Upper lobe of right lung (tissue), 1 donor: ENCODE results near the gene ZBTB7C. TPM values are rescaled to one million over a fixed set of nuclear protein-coding genes. Genes with fewer than 3 reads are reported as not detected.

ENCODE experiments used
- ATAC-seq: fragments of 200-7000 bp; cut with Tn5 transposase; one replicate; pipeline ENCODE4 v1.9.1; 2020; ENCODE audit warnings: mild to moderate bottlenecking, moderate library complexity
- DNase-seq: peaks from one replicate; pipeline ENCODE4 v3.0.0-alpha.2; 2020
- H3K27ac ChIP-seq: fragments of 200-600 bp; one replicate; pipeline ENCODE4 v1.8.0; 2022
- H3K27me3 ChIP-seq: fragments of 200-600 bp; one replicate; pipeline ENCODE4 v1.8.0; 2022; ENCODE audit warnings: mild to moderate bottlenecking
- H3K36me3 ChIP-seq: fragments of 200-600 bp; one replicate; pipeline ENCODE4 v1.8.0; 2022
- H3K4me1 ChIP-seq: fragments of 200-600 bp; one replicate; pipeline ENCODE4 v1.8.0; 2022
- H3K4me3 ChIP-seq: fragments of 200-600 bp; one replicate; pipeline ENCODE4 v1.8.0; 2022; ENCODE audit warnings: mild to moderate bottlenecking
- H3K9me3 ChIP-seq: fragments of 200-600 bp; one replicate; pipeline ENCODE4 v1.8.0; 2022
- intact Hi-C: fragments of 100-400 bp; cut with DNase I; formaldehyde crosslinking; loops from one replicate; pipeline ENCODE4 v1.11.0; 2022
- total RNA-seq: library from RNA; stranded (reverse); fragmentation: NEBNext Ultra II Directional; extraction: Animal tissue kit (Norgen Biotek cat#: 25700); gene quantifications from one replicate; pipeline ENCODE4 v1.2.1, GENCODE V29; 2021
- TF ChIP-seq, protein P1 (sequence below): fragments of 200-600 bp; IDR thresholded peaks from one replicate; pipeline ENCODE4 v1.8.0; 2022; ENCODE audit warnings: antibody characterized with exemption
- donor health status: DM: no; HTN: yes; CAD: no; lungs with severe emphysema.

ZBTB7C gene
- total RNA-seq, 1 donor from 2014 or later, result 17.7 TPM

- no peak overlapping the region for H3K27ac ChIP-seq
- no peaks in the 10 kb centered on the region for H3K27me3 ChIP-seq
- intact Hi-C loops, result no loop called here
- no peak overlapping the region for H3K4me3 ChIP-seq
- H3K9me3 ChIP-seq, result no peaks in the 10 kb centered on the region
- TF ChIP-seq, protein P1, sequence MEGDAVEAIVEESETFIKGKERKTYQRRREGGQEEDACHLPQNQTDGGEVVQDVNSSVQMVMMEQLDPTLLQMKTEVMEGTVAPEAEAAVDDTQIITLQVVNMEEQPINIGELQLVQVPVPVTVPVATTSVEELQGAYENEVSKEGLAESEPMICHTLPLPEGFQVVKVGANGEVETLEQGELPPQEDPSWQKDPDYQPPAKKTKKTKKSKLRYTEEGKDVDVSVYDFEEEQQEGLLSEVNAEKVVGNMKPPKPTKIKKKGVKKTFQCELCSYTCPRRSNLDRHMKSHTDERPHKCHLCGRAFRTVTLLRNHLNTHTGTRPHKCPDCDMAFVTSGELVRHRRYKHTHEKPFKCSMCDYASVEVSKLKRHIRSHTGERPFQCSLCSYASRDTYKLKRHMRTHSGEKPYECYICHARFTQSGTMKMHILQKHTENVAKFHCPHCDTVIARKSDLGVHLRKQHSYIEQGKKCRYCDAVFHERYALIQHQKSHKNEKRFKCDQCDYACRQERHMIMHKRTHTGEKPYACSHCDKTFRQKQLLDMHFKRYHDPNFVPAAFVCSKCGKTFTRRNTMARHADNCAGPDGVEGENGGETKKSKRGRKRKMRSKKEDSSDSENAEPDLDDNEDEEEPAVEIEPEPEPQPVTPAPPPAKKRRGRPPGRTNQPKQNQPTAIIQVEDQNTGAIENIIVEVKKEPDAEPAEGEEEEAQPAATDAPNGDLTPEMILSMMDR, result no peak
- no peaks in the 10 kb centered on the region for H3K36me3 ChIP-seq
- H3K4me1 ChIP-seq, result no peaks in the 10 kb centered on the region
- ATAC-seq (no peak), DNase-seq (no peak)
These were observed 227.9 kb downstream of the ZBTB7C start for GRCh38 chr18:48181087-48181823.

- Histone ChIP-seq H3K27me3 (no peaks in the 10 kb centered on the region), H3K27ac (no peak overlapping the region), H3K9me3 (no peaks in the 10 kb centered on the region), H3K36me3 (no peaks in the 10 kb centered on the region), H3K4me3 (no peak overlapping the region), H3K4me1 (no peaks in the 10 kb centered on the region)
- TF ChIP-seq, protein P1, result no peak
- intact Hi-C loops, result no loop called here
- DNase-seq (no peak), ATAC-seq (no peak)
These were observed 229.5 kb downstream of the ZBTB7C start for GRCh38 chr18:48179666-48180065.

GRCh38 chr18:48179001-48179400 lies 230.2 kb downstream of the ZBTB7C start:
- DNase-seq, result no peak
- intact Hi-C loops, result no loop called here
- Histone ChIP-seq H3K4me3 (no peak overlapping the region), H3K4me1 (no peaks in the 10 kb centered on the region), H3K27ac (no peak overlapping the region), H3K9me3 (no peaks in the 10 kb centered on the region), H3K27me3 (no peaks in the 10 kb centered on the region), H3K36me3 (no peaks in the 10 kb centered on the region)
- ATAC-seq, result no peak
- TF ChIP-seq, protein P1, result no peak

DNA sequence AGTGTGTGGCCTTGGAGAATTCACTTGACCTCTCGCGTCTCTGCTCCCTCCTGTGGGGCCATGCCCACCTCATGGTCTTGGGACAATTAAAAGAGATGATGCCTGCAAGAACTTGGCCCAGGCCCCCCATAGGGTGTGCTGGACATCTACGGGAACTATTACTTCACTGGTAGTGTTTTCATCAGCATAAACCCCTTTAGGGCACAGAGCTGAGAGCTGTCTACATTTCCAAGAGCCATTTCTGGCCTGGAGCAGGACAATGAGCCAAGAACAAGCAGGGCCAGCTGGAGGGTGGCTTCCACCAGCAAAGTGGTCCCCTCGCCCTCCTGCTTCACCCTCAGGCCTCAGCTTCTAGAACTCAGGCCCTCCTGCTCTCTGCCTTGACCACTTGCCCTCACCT lies 232.3 kb downstream of the ZBTB7C start:
- no peaks in the 10 kb centered on the region for H3K4me1 ChIP-seq
- H3K4me3 ChIP-seq, result no peak overlapping the region
- H3K27ac ChIP-seq, result no peak overlapping the region
- H3K9me3 ChIP-seq, result no peaks in the 10 kb centered on the region
- H3K36me3 ChIP-seq, result no peaks in the 10 kb centered on the region
- DNase-seq, result no peak
- intact Hi-C loops, result no loop called here
- no peaks in the 10 kb centered on the region for H3K27me3 ChIP-seq
- TF ChIP-seq, protein P1, result no peak
- no peak for ATAC-seq

DNA sequence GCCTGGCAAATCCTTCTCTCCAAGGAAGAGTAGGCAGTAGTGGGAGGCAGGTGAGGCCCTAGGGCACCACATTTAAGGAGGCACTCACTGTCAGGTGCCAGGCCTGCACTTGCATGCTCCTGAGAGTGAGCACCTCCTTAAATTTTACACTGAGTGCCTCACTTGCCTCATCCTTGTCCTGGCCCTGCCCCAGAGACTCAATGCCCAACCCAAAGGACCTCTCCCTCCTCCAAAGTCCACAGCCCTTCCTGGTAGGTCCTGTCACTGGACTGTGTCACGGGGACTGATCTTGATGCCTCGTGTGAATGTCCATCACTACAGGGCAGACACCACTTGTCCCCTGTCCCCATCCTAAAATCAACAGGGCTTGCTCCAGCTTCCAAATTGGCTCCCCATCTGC lies 235.6 kb downstream of the ZBTB7C start:
- no peaks in the 10 kb centered on the region for H3K9me3 ChIP-seq
- no peaks in the 10 kb centered on the region for H3K4me1 ChIP-seq
- H3K27ac ChIP-seq, result no peak overlapping the region
- TF ChIP-seq, protein P1, result no peak
- H3K36me3 ChIP-seq, result no peaks in the 10 kb centered on the region
- DNase-seq (no peak), ATAC-seq (no peak)
- H3K4me3 ChIP-seq, result no peak overlapping the region
- H3K27me3 ChIP-seq, result no peaks in the 10 kb centered on the region
- intact Hi-C loops, result no loop called here
